Heart left ventricle (tissue), 16 donors: ENCODE measurements around the gene RALGAPA2. TPM values are rescaled to one million over a fixed set of nuclear protein-coding genes. Genes with fewer than 3 reads are reported as not detected.

Source experiments
- ATAC-seq, 4 donors: fragments of 200-7000 bp; cut with Tn5 transposase; one replicate each; pipeline ENCODE4 v1.9.1; 2020 to 2022; ENCODE audit warnings: moderate library complexity in 4 of 4, mild to moderate bottlenecking in 3 of 4, moderate number of reproducible peaks in 1 of 4
- DNase-seq, 5 donors: peaks; one replicate each; pipeline ENCODE4 v3.0.0-alpha.2; 2020
- H3K27ac ChIP-seq, 12 donors: fragments of 200-600 bp; sonication (generic) in 4 of 12; one replicate each; pipeline versions ENCODE4 v1.5.0 to v1.8.0; 2016 to 2022; ENCODE audit warnings: mild to moderate bottlenecking in 2 of 12
- H3K27me3 ChIP-seq, 9 donors: fragments of 200-600 bp; sonication (generic) in 2 of 9; one replicate each; pipeline versions ENCODE4 v1.5.1 to v1.8.0; 2016 to 2022; ENCODE audit warnings: mild to moderate bottlenecking in 3 of 9
- H3K36me3 ChIP-seq, 9 donors: fragments of 200-600 bp; sonication (generic) in 2 of 9; one replicate each; pipeline versions ENCODE4 v1.5.0 to v1.8.0; 2018 to 2022; ENCODE audit warnings: mild to moderate bottlenecking in 2 of 9
- H3K4me1 ChIP-seq, 12 donors: fragments of 200-600 bp; sonication (generic) in 4 of 12; one replicate each; pipeline versions ENCODE4 v1.5.0 to v1.8.0; 2016 to 2022; ENCODE audit warnings: mild to moderate bottlenecking in 3 of 12
- H3K4me3 ChIP-seq, 12 donors: fragments of 200-600 bp; sonication (generic) in 4 of 12; one replicate each; pipeline versions ENCODE4 v1.5.0 to v1.8.0; 2017 to 2022; ENCODE audit warnings: mild to moderate bottlenecking in 9 of 12, moderate library complexity in 4 of 12
- H3K9me3 ChIP-seq, 12 donors: fragments of 200-600 bp; sonication (generic) in 4 of 12; one replicate each; pipeline versions ENCODE4 v1.5.0 to v1.8.0; 2016 to 2022; ENCODE audit warnings: mild to moderate bottlenecking in 1 of 12
- CTCF ChIP-seq, 12 donors: fragments of 200-600 bp; sonication (generic) in 4 of 12; IDR thresholded peaks; one replicate each; pipeline versions ENCODE4 v1.5.0 to v1.8.0; 2018 to 2022; ENCODE audit warnings: antibody characterized with exemption in 12 of 12, mild to moderate bottlenecking in 5 of 12
- POLR2A ChIP-seq, 2 donors: fragments of 450-650 bp; IDR thresholded peaks; one replicate each; pipeline ENCODE4 v1.6.1; 2017; ENCODE audit warnings: antibody characterized with exemption in 2 of 2, mild to moderate bottlenecking in 2 of 2, moderate library complexity in 2 of 2
- WGBS, 4 donors: extraction: QIAGEN DNeasy Blood & Tissue Kit in 2 of 4; methylation state at CpG; one replicate each; pipeline versions ENCODE4 v1.1.5 to v1.1.7; 2013 to 2018; 5-methylcytosine and 5-hydroxymethylcytosine counted together
- intact Hi-C, 10 donors: fragments of 100-400 bp; cut with DNase I; formaldehyde crosslinking; loops; one replicate each; pipeline versions ENCODE4 v1.11.1 to v1.14.2; 2022
- polyA plus RNA-seq, 2 donors: library from polyadenylated mRNA; stranded (reverse); fragments of 200-250 nt; gene quantifications; one replicate each; pipeline ENCODE4 v1.2.3, GENCODE V29; 2013
- total RNA-seq, 9 donors: library from RNA; depleted of rRNA in 2 of 9; stranded (reverse); fragments of >200 nt in 2 of 9; fragmentation: NEBNext Ultra II Directional in 3 of 9; extraction: Animal tissue kit (Norgen Biotek cat#: 25700) in 3 of 9; gene quantifications; one replicate each; pipeline versions ENCODE4 v1.1.0 to v1.2.4, GENCODE V29; 2016 to 2023
- donor health status: ischemic (EF 13 %, LVEDD 7.1; RV severe dilation, severe dysfunction).
- donor health status: healthy with polysubstance abuse.
- donor health status: DM: no; HTN: yes; CAD: no.
- donor health status: DM: no; HTN: no; CAD: no.
- donor health status: ischemic (EF 25% LVEDD 6.9; RV normal size, moderate dysfunction).
- donor health status: ischemic (EF 25% LVEDD 5.7; RV mildly dilated, moderate dysfunction).
- donor health status: healthy.
- donor health status: DM: yes; HTN: yes; CAD: no.
- donor health status: ischemic (EF 35%, LVEDD 5.7; RV mildly dilated, moderate dysfunction).
- donor health status: nonischemic (EF 11% LVEDD 7.7; RV severe dilation, severe dysfunction).
- donor health status: DM: yes; HTN: yes; CAD: no.
- donor health status: PGD.
- donor health status: ischemic (EF 29% LVEDD 5.4; RV normal size, mild dysfunction).
- donor health status: nonischemic (EF 23%, LVEDD 6.1; RV moderate dilation, normal function).

The RALGAPA2 gene
- total and polyA plus RNA-seq, 11 donors, result 5.6 to 33.8 (median 21.4) TPM

- DNase-seq (no peak), ATAC-seq (no peak)
- intact Hi-C loops, result loop anchor here in 7 of 10 donors (5.0 to 10.0 kb wide), 3 partner anchors 202 to 484 kb away; partner anchors contain the start of gene INSM1 (in 3 of the 7)
- Histone ChIP-seq H3K9me3 (no peaks in the 10 kb centered on the region), H3K27ac (no peak overlapping the region), H3K27me3 (no peaks in the 10 kb centered on the region), H3K4me3 (no peak overlapping the region), H3K36me3 (peaks cover 0 to 60% (median 43%) of the 10 kb centered on the region in 9 donors), H3K4me1 (no peaks in the 10 kb centered on the region)
- WGBS, 4 donors, result 64 to 77% (median 73%) methylated on average over 1 of the region's 1 CpG
- TF ChIP-seq POLR2A (IDR thresholded peaks at IDR 0.05), result no peak
- no peak for TF ChIP-seq CTCF (IDR thresholded peaks at IDR 0.05)
These were observed 145.9 kb downstream of the RALGAPA2 start for GRCh38 chr20:20566516-20566915.

- Histone ChIP-seq H3K9me3 (no peaks in the 10 kb centered on the region), H3K4me1 (no peaks in the 10 kb centered on the region), H3K4me3 (no peak overlapping the region), H3K27me3 (no peaks in the 10 kb centered on the region), H3K36me3 (peaks cover 0 to 49% (median 28%) of the 10 kb centered on the region in 9 donors), H3K27ac (no peak overlapping the region)
- TF ChIP-seq POLR2A (IDR thresholded peaks at IDR 0.05), result no peak
- no peak for TF ChIP-seq CTCF (IDR thresholded peaks at IDR 0.05)
- intact Hi-C loops, result loop anchor here in 3 of 10 donors (10.0 kb wide), 1 partner anchor 199 kb away; the partner anchor contains the start of gene INSM1 (in 3 of the 3)
- ATAC-seq (no peak), DNase-seq (no peak)
These were observed 148.2 kb downstream of the RALGAPA2 start for GRCh38 chr20:20564279-20564678.

GRCh38 chr20:20562507-20562906 is 149.9 kb downstream of the RALGAPA2 start:
- Histone ChIP-seq H3K4me3 (no peak overlapping the region), H3K4me1 (no peaks in the 10 kb centered on the region), H3K27ac (no peak overlapping the region), H3K9me3 (no peaks in the 10 kb centered on the region), H3K36me3 (peaks cover 0 to 34% (median 22%) of the 10 kb centered on the region in 9 donors), H3K27me3 (no peaks in the 10 kb centered on the region)
- WGBS, 4 donors, result 96 to 98% (median 97%) methylated on average over 4 of the region's 4 CpGs
- TF ChIP-seq POLR2A (IDR thresholded peaks at IDR 0.05), result no peak
- TF ChIP-seq CTCF (IDR thresholded peaks at IDR 0.05), result no peak
- intact Hi-C loops, result loop anchor here in 3 of 10 donors (10.0 kb wide), 1 partner anchor 198 kb away; the partner anchor contains the start of gene INSM1 (in 3 of the 3)
- ATAC-seq (no peak), DNase-seq (no peak)

GRCh38 chr20:20561841-20562240 is 150.6 kb downstream of the RALGAPA2 start:
- TF ChIP-seq CTCF (IDR thresholded peaks at IDR 0.05) (no peak), POLR2A (IDR thresholded peaks at IDR 0.05) (no peak)
- Histone ChIP-seq H3K4me1 (no peaks in the 10 kb centered on the region), H3K4me3 (no peak overlapping the region), H3K9me3 (no peaks in the 10 kb centered on the region), H3K36me3 (peaks cover 0 to 38% (median 17%) of the 10 kb centered on the region in 9 donors), H3K27ac (no peak overlapping the region), H3K27me3 (no peaks in the 10 kb centered on the region)
- no peak for DNase-seq
- intact Hi-C loops, result loop anchor here in 3 of 10 donors (10.0 kb wide), 1 partner anchor 197 kb away; the partner anchor contains the start of gene INSM1 (in 3 of the 3)
- ATAC-seq, result no peak
